Vagina (tissue), 2 donors: ENCODE data around the gene TNFRSF19.

ENCODE experiments used
- CTCF ChIP-seq, 3 experiments: fragments of 450-650 bp in 2 of 3; fragments of 200-600 bp in 1 of 3; sonication (generic) in 1 of 3; IDR thresholded peaks; one replicate each; pipeline ENCODE4 v1.5.1; 2017 to 2019; ENCODE audit warnings: antibody characterized with exemption in 3 of 3, mild to moderate bottlenecking in 2 of 3, moderate library complexity in 2 of 3
- POLR2A ChIP-seq, 2 donors: fragments of 450-650 bp; IDR thresholded peaks; one replicate each; pipeline ENCODE4 v1.6.1; 2017; ENCODE audit warnings: antibody characterized with exemption in 2 of 2, mild to moderate bottlenecking in 2 of 2, moderate library complexity in 2 of 2
- POLR2AphosphoS5 ChIP-seq, 2 donors: sonication (generic); formaldehyde crosslinking; IDR thresholded peaks; one replicate each; pipeline ENCODE4 v1.9.0; 2017; ENCODE audit warnings: antibody characterized with exemption in 2 of 2, mild to moderate bottlenecking in 2 of 2, low read depth in 1 of 2; ENCODE audit not compliant: insufficient read depth in 1 of 2

- TF ChIP-seq CTCF (IDR thresholded peaks at IDR 0.05) (no peak), POLR2AphosphoS5 (IDR thresholded peaks at IDR 0.05; ENCODE audit: insufficient read depth in 1 of 2, low read depth in 1 of 2) (no peak), POLR2A (IDR thresholded peaks at IDR 0.05) (no peak)
These were observed 37.9 kb downstream of the TNFRSF19 start for GRCh38 chr13:23608138-23608537.
